ENCODE results near the gene CYTH4. TPM values are rescaled to one million over a fixed set of nuclear protein-coding genes. Genes with fewer than 3 reads are reported as not detected.

Gene CYTH4
- total and polyA plus RNA-seq, 2 donors (not counting 3 experiments of a cell fraction or from before 2014, with no cell fraction given), result 0.06 TPM; not detected in 1

- dilution Hi-C loops (cut with MboI; ENCODE audit: extremely low pct_ligation_motif_present, low sequenced_read_pairs) (no loop called here), intact Hi-C loops (cut with micrococcal nuclease) (loop anchor here (2.0 kb wide), 2 partner anchors 61 to 181 kb away; no protein-coding TSS in a partner anchor)
- ChIA-PET CTCF (interaction anchor here (0.6 to 4.2 kb wide), 49 partner anchors 8 to 1055 kb away, joined by 3 to 83 read pairs (median 4); partner anchors contain the start of genes GGA1 and RAC2), POLR2A (no interaction called here)
- Histone ChIP-seq H4K20me1 (replicated peaks; ENCODE audit: control insufficient read depth, extremely low read depth, insufficient read depth, low read length) (no peaks in the 10 kb centered on the region), H3K4me3 (replicated peaks in 1 of 3; ENCODE audit: insufficient read depth in 1 of 3, low read depth in 1 of 3, low read length in 3 of 3) (no peak overlapping the region), H3K27ac (ENCODE audit: insufficient read depth, low read depth, low read length) (no peak overlapping the region), H3K79me2 (ENCODE audit: control insufficient read depth, insufficient read depth, low read length) (no peaks in the 10 kb centered on the region), H2AFZ (ENCODE audit: low read depth, low read length) (peak overlapping the region; percentile 6), H3K9me1 (replicated peaks; ENCODE audit: control insufficient read depth, extremely low read depth, insufficient read depth, low read length) (no peaks in the 10 kb centered on the region), H3K4me1 (ENCODE audit: control insufficient read depth, extremely low read depth, insufficient read depth, low read length) (peaks cover 16% of the 10 kb centered on the region), H3K4me2 (ENCODE audit: insufficient read depth, low read length) (no peak overlapping the region), H3K9me3 (replicated peaks; ENCODE audit: control insufficient read depth, insufficient read depth, low read length) (peaks cover 6% of the 10 kb centered on the region), H3K27me3 (ENCODE audit: control insufficient read depth in 2 of 2, insufficient read depth in 2 of 2, low read length in 2 of 2) (no peaks in the 10 kb centered on the region), H3K9ac (replicated peaks; ENCODE audit: extremely low read depth, insufficient read depth, low read length) (no peak overlapping the region), H3K36me3 (ENCODE audit: control insufficient read depth in 2 of 2, extremely low read depth in 1 of 2, insufficient read depth in 2 of 2, low read length in 2 of 2) (no peaks in the 10 kb centered on the region)
- BruUV-seq (replicated peaks), result no TSS peak
- FAIRE-seq, result no peak
- TF ChIP-seq CTCF (IDR thresholded peaks at IDR 0.05; ENCODE audit: extremely low read depth in 1 of 2, insufficient read depth in 1 of 2, low read depth in 1 of 2, low read length in 2 of 2), result no peak
- no peak for TF ChIP-seq GATA2 (IDR thresholded peaks at IDR 0.05; ENCODE audit: insufficient read depth, insufficient read length, low read depth, low read length)
- TF ChIP-seq FOS (IDR thresholded peaks at IDR 0.05; ENCODE audit: borderline replicate concordance, insufficient read depth, low read length), result no peak
- no peak for TF ChIP-seq POLR2A (IDR thresholded peaks at IDR 0.05; ENCODE audit: low read depth, low read length)
- TF ChIP-seq JUN (IDR thresholded peaks at IDR 0.05; ENCODE audit: borderline replicate concordance, insufficient read depth, insufficient read length, low read depth), result no peak
- no peak for TF ChIP-seq MAX (IDR thresholded peaks at IDR 0.05; ENCODE audit: insufficient read depth, insufficient read length)
- TF ChIP-seq MYC (IDR thresholded peaks at IDR 0.05; ENCODE audit: low read depth, low read length), result no peak
- TF ChIP-seq POLR2AphosphoS5 (IDR thresholded peaks at IDR 0.05; ENCODE audit: insufficient read depth, low read depth, low read length), result no peak
- no peak for TF ChIP-seq EZH2 (IDR thresholded peaks at IDR 0.05; ENCODE audit: borderline replicate concordance, low read depth, low read length, severe bottlenecking)
- no peak for DNase-seq (ENCODE audit: low read depth, low spot score)
Observed at GRCh38 chr22:37260155-37260795, 22.0 kb upstream of the CYTH4 start.

Data from endothelial cell of umbilical vein (primary cell).